GM12801 (cell line): ENCODE results near the gene PRTFDC1.

Experiments
- TF ChIP-seq, protein P1 (sequence below): IDR thresholded peaks from one replicate; pipeline ENCODE4 v1.5.1; 2011; ENCODE audit warnings: control low read depth; ENCODE audit not compliant: insufficient read length; ENCODE audit errors: extremely low read depth

Gene PRTFDC1, protein sequence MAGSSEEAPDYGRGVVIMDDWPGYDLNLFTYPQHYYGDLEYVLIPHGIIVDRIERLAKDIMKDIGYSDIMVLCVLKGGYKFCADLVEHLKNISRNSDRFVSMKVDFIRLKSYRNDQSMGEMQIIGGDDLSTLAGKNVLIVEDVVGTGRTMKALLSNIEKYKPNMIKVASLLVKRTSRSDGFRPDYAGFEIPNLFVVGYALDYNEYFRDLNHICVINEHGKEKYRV

DNA sequence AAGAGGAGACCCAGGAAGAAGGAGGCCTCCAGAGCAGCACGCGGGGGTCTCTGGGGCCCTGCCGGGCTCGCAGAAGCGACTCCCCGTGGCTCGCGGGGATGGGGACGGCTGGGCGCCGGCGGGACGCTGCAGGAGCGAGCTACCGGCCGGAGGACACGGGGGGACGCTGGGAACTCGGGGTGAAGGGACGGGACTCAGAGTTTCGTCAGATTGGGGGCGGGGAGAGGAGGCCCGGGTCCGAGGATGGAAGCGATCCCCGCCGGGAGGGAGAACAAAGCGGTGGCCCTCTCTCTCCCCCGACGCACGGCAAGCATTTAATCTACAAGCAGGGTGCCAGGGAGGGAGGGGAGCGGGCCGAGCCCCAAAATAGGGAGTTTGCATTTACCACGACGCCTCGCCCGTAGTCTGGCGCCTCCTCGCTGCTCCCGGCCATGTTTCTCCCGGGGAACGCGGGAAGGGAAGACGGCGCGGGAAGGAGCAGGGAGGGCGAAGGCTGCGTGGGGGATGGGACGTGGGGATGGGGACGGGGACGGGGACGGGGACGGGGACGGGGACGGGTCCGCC, at the start of gene PRTFDC1:
TSS of gene PRTFDC1 (minus strand) at position 464 of the 564 bp plus-strand sequence. CDS start at position 433, 31 bp downstream.
- TF ChIP-seq, protein P1, sequence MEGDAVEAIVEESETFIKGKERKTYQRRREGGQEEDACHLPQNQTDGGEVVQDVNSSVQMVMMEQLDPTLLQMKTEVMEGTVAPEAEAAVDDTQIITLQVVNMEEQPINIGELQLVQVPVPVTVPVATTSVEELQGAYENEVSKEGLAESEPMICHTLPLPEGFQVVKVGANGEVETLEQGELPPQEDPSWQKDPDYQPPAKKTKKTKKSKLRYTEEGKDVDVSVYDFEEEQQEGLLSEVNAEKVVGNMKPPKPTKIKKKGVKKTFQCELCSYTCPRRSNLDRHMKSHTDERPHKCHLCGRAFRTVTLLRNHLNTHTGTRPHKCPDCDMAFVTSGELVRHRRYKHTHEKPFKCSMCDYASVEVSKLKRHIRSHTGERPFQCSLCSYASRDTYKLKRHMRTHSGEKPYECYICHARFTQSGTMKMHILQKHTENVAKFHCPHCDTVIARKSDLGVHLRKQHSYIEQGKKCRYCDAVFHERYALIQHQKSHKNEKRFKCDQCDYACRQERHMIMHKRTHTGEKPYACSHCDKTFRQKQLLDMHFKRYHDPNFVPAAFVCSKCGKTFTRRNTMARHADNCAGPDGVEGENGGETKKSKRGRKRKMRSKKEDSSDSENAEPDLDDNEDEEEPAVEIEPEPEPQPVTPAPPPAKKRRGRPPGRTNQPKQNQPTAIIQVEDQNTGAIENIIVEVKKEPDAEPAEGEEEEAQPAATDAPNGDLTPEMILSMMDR, result no peak

DNA sequence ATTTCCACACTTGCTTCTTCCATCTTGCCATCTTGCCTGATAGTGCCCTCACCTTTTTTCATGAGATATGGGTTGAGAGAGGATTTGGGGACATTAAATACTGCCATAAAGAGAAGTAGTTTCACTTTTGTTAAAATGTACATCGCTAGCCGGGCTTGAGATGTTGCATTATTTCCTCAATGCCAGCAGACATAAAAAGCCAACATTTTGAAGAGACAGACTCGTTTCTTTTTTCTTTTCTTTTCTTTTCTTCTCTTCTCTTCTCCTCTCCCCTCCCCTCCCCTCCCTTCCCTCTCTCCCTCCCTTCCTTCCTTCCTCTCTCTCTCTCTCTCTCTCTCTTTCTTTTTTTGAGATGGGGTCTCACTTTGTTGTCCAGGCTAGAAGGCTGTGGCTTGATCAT, 45.6 kb upstream of the PRTFDC1 start:
- TF ChIP-seq, protein P1, result no peak

DNA sequence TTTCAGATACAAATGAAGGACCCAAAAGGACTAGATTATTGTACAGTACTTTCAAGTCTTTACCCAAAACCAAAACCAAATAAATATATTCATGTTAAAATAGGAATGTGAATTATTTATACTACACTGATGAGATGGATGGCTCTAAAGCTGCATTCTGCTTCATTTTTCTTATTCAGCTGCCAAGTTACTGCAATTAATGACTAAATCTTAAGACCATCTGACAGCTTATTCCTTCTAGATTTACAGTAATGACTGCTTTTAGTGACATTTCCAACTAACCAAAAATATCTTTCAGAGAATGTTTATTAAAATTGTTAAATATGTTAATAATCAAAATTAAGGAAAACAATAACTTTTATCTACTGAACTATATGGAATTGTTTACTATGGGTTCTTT, 42.7 kb upstream of the PRTFDC1 start:
- TF ChIP-seq, protein P1, result no peak

DNA sequence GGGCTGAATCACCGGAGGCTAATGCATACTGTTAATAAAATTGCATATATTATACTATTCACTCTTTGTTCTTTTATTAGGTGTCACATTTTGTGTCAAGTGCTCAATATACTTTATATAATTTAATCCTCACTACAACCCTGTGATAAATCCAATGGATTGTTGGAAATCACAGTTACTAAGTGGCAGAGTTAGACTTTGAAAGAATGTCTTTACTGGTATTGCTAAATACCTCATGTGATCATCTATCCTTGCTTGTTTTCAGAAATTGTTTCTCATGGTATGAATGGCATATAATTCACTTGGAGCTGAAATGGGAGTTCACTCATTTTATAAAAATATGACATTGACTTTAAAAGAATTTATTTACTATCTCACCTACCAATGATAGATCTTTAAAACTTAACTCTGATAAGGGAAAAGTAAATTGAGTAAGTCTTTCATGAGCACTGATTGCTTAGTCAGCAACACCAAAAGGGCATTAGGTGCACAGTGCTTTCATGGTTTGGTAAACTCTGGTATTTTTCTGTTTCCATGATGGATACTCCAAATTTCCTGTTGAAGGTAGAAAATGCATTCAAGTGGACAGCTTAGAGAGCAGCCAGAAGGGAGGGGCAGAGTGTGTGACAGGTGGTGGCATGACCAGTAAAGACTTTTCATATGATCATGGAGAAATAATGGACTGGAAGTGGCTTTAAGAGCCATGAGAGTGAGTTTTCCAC, 41.0 kb upstream of the PRTFDC1 start:
- TF ChIP-seq, protein P1, result no peak

DNA sequence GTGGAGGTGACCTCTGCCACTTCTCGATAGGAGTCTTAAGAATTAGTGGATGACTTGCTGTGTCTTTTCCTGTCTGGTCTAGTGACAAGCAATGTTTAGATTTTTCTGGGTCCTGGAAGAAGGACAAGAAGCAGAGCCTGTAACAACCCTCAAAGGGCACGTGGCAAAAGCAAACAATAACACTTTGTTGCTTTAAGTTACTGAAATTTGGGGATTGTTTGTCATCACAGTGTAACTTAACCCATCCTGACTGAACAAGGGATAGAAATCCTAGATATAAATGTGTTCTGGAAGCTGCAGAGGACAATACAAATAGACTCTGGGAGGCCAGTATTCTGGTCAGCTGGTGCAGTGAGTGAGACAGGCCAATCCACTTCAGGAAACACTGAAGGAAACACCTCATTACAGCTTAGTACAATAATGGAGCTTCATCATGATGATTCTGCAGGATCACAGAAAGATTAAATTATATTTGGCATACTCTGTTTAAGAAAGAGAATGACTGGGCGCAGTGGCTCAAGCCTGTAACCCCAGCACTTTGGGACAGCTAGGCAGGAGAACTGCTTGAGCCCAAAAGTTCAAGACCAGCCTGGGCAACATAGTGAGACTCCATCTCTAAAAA, 40.2 kb upstream of the PRTFDC1 start:
- TF ChIP-seq, protein P1, result no peak

DNA sequence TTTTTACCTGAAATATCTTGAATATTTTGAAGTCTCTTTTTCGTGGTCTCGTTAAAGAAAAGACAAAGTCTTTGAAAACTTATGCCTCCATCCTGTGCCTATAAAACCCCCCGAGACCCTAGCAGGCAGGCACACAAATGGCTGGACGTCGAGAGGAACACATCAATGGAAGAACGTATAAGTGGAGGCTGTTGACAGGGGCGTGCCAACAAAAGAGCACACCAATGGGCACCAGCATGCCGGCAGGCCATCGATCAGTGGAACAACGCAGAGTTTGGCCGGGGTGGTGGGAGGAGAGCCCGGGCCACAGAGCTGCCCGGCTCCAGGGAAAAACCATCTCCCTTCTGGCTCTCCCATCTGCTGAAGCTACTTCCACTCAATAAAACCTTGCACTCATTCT, 38.9 kb upstream of the PRTFDC1 start:
- TF ChIP-seq, protein P1, result no peak

DNA sequence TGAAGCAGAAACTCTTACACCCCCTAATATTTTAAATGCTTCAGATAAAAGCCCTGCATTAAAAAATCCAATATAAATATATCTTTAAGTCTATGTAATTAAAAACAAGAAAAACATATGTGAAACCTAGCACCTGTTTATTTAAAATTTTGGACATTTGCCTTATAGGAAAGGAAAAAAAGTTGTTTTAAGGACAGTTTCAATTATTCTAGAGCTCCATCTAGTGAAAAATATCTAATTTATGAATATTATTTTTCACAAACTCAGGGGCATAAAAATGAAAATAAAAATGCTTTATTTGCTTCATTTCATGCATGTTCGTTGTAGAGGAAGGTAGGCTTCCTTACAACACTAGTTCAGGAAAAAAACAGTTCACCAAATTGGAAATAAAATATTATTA, 37.5 kb upstream of the PRTFDC1 start:
- TF ChIP-seq, protein P1, result no peak
